ENCODE results near the gene TRIM33.

Gene TRIM33

GRCh38 chr1:114550336-114550735, 39.3 kb upstream of the TRIM33 start:
- DNase-seq (ENCODE audit: low read depth in 2 of 2) = no peak

GRCh38 chr1:114549137-114549536, 38.1 kb upstream of the TRIM33 start:
- no peak overlapping the region for H3K4me3 ChIP-seq (replicated peaks in 1 of 2; ENCODE audit: low read depth in 2 of 2, low read length in 2 of 2)
- DNase-seq (ENCODE audit: low read depth in 2 of 2) = peak; percentile 8 to 24
- no peak for TF ChIP-seq CTCF (IDR thresholded peaks at IDR 0.05; ENCODE audit: low read depth, low read length)

More at GRCh38 chr1:114550336-114550735, 39.3 kb upstream of the TRIM33 start:
- no peak overlapping the region for H3K4me3 ChIP-seq (replicated peaks in 1 of 2; ENCODE audit: low read depth in 2 of 2, low read length in 2 of 2)
- TF ChIP-seq CTCF (IDR thresholded peaks at IDR 0.05; ENCODE audit: low read depth, low read length) = no peak

- TF ChIP-seq CTCF (IDR thresholded peaks at IDR 0.05; ENCODE audit: low read depth, low read length) = no peak
- no peak overlapping the region for H3K4me3 ChIP-seq (replicated peaks in 1 of 2; ENCODE audit: low read depth in 2 of 2, low read length in 2 of 2)
- no peak for DNase-seq (ENCODE audit: low read depth in 2 of 2)
Observed at GRCh38 chr1:114547076-114547475, 36.1 kb upstream of the TRIM33 start.

GRCh38 chr1:114545796-114546195, 34.8 kb upstream of the TRIM33 start:
- no peak overlapping the region for H3K4me3 ChIP-seq (replicated peaks in 1 of 2; ENCODE audit: low read depth in 2 of 2, low read length in 2 of 2)
- no peak for TF ChIP-seq CTCF (IDR thresholded peaks at IDR 0.05; ENCODE audit: low read depth, low read length)
- DNase-seq (ENCODE audit: low read depth in 2 of 2) = no peak

GRCh38 chr1:114545315-114545714, 34.3 kb upstream of the TRIM33 start:
- TF ChIP-seq CTCF (IDR thresholded peaks at IDR 0.05; ENCODE audit: low read depth, low read length) = no peak
- no peak for DNase-seq (ENCODE audit: low read depth in 2 of 2)
- H3K4me3 ChIP-seq (replicated peaks in 1 of 2; ENCODE audit: low read depth in 2 of 2, low read length in 2 of 2) = no peak overlapping the region

- no peak overlapping the region for H3K4me3 ChIP-seq (replicated peaks in 1 of 2; ENCODE audit: low read depth in 2 of 2, low read length in 2 of 2)
- DNase-seq (ENCODE audit: low read depth in 2 of 2) = no peak
- TF ChIP-seq CTCF (IDR thresholded peaks at IDR 0.05; ENCODE audit: low read depth, low read length) = no peak
Observed at GRCh38 chr1:114540821-114541220, 29.8 kb upstream of the TRIM33 start.

GRCh38 chr1:114540272-114540671, 29.3 kb upstream of the TRIM33 start:
- no peak for TF ChIP-seq CTCF (IDR thresholded peaks at IDR 0.05; ENCODE audit: low read depth, low read length)
- no peak overlapping the region for H3K4me3 ChIP-seq (replicated peaks in 1 of 2; ENCODE audit: low read depth in 2 of 2, low read length in 2 of 2)
- DNase-seq (ENCODE audit: low read depth in 2 of 2) = no peak
